Panc1 (cell line): ENCODE measurements around the gene PSMB11. TPM values are rescaled to one million over a fixed set of nuclear protein-coding genes. Genes with fewer than 3 reads are reported as not detected.
"Not testable (repeated sequence)": the region's sequence is repeated elsewhere in the genome, so short reads cannot be mapped to it uniquely, and the experiment has no call there.

Experiments
- ATAC-seq: fragments of 200-7000 bp; cut with Tn5 transposase; 2 replicates; pipeline ENCODE4 v1.9.1; 2020; ENCODE audit warnings: mild to moderate bottlenecking, moderate library complexity
- BruUV-seq: library from RNA; stranded (reverse); fragments of 400-500 nt; replicated peaks from 2 replicates; lab custom pipeline; 2021; lab: Mats Ljungman, UMichigan
- CTCF ChIA-PET: fragments of 300-600 bp; sonication (Branson Sonifier 250); formaldehyde crosslinking; loops from one replicate; lab custom pipeline; 2022; ENCODE audit warnings: antibody characterized with exemption; lab: Charles Lee
- POLR2A ChIA-PET: fragments of 300-600 bp; sonication (Branson Sonifier 250); formaldehyde crosslinking; loops from one replicate; lab custom pipeline; 2022; ENCODE audit warnings: antibody characterized with exemption; lab: Charles Lee
- DNase-seq: peaks from one replicate; pipeline ENCODE4 v3.0.0-alpha.2; 2010; ENCODE audit warnings: low read depth, low spot score
- H3K27ac ChIP-seq: 2 replicates; pipeline ENCODE4 v1.5.1; 2011; ENCODE audit warnings: mild to moderate bottlenecking, low read length, inconsistent platforms
- H3K27me3 ChIP-seq: fragments of 200-500 bp; sonication (Bioruptor generic); 2 replicates; pipeline ENCODE4 v1.6.0; 2014; ENCODE audit warnings: low read length, inconsistent platforms; ENCODE audit not compliant: control insufficient read depth, insufficient read depth
- H3K36me3 ChIP-seq: fragments of 200-500 bp; sonication (Bioruptor generic); 2 replicates; pipeline ENCODE4 v1.5.1; 2014; ENCODE audit warnings: inconsistent platforms, mild to moderate bottlenecking, low read length, moderate library complexity; ENCODE audit not compliant: control insufficient read depth, insufficient read depth
- H3K4me1 ChIP-seq: 2 replicates; pipeline ENCODE4 v1.5.1; 2011; ENCODE audit warnings: inconsistent platforms, mild to moderate bottlenecking, low read length, moderate library complexity; ENCODE audit not compliant: control insufficient read depth, insufficient read depth
- H3K4me3 ChIP-seq, 2 experiments: 2 replicates each; pipeline ENCODE4 v1.5.1; 2011 to 2012; ENCODE audit warnings: low read depth in 2 of 2, low read length in 2 of 2, mild to moderate bottlenecking in 2 of 2, inconsistent platforms in 1 of 2, moderate library complexity in 1 of 2
- H3K9me3 ChIP-seq: fragments of 200-500 bp; sonication (Bioruptor generic); 2 replicates; pipeline ENCODE4 v1.5.1; 2014; ENCODE audit warnings: low read depth, mild to moderate bottlenecking, inconsistent platforms, low read length, moderate library complexity; ENCODE audit not compliant: control insufficient read depth, insufficient read depth
- CTCF ChIP-seq: fragments of 450-650 bp; IDR thresholded peaks from 2 replicates; pipeline ENCODE4 v1.5.1; 2017; ENCODE audit warnings: mild to moderate bottlenecking
- POLR2AphosphoS5 ChIP-seq: IDR thresholded peaks from 2 replicates; pipeline ENCODE4 v1.6.1; 2012; ENCODE audit warnings: mild to moderate bottlenecking, low read depth, low read length, moderate library complexity
- REST ChIP-seq, 2 experiments: IDR thresholded peaks; 2 replicates each; pipeline ENCODE4 v1.6.1; 2011 to 2012; ENCODE audit warnings: low read depth in 2 of 2, control low read depth in 1 of 2, low read length in 1 of 2, mild to moderate bottlenecking in 1 of 2, moderate library complexity in 1 of 2; ENCODE audit not compliant: insufficient read depth in 1 of 2
- SIN3A ChIP-seq: IDR thresholded peaks from 2 replicates; pipeline ENCODE4 v1.6.1; 2012; ENCODE audit warnings: low read depth, mild to moderate bottlenecking, low read length, moderate library complexity, borderline replicate concordance; ENCODE audit not compliant: insufficient read depth
- TCF7L2 ChIP-seq: IDR thresholded peaks from 2 replicates; pipeline ENCODE4 v1.6.1; 2011; ENCODE audit warnings: mild to moderate bottlenecking, low read depth, low read length, inconsistent platforms
- in situ Hi-C: cut with HindIII; loops from 2 replicates; pipeline ENCODE4 v1.10.0; 2016; ENCODE audit warnings: low sequenced_read_pairs, low pct_unique_long_range_greater_than_20kb
- intact Hi-C: fragments of 100-400 bp; cut with micrococcal nuclease; formaldehyde crosslinking; loops from one replicate; pipeline ENCODE4 v1.10.0; 2022; ENCODE audit not compliant: unreplicated experiment
- total RNA-seq: library from RNA; stranded (reverse); gene quantifications from one replicate; pipeline ENCODE4 v1.2.1, GENCODE V29; 2021; ENCODE audit not compliant: unreplicated experiment

PSMB11 gene
- total RNA-seq, 1 experiment from 2014 or later = not detected

GRCh38 chr14:23002592-23002991 lies 39.4 kb upstream of the PSMB11 start:
- BruUV-seq = no TSS peak
- ChIA-PET CTCF (no interaction called here), POLR2A (no interaction called here)
- Histone ChIP-seq H3K4me1 (peaks cover 13% of the 10 kb centered on the region), H3K27ac (no peak overlapping the region), H3K27me3 (no peaks in the 10 kb centered on the region), H3K4me3 (no peak overlapping the region), H3K9me3 (no peaks in the 10 kb centered on the region), H3K36me3 (no peaks in the 10 kb centered on the region; the same call in 1 of the 2 replicates)
- in situ Hi-C loops = no loop called here
- DNase-seq = no peak
- intact Hi-C loops = no loop called here
- no peak for TF ChIP-seq TCF7L2
- no peak for TF ChIP-seq POLR2AphosphoS5
- no peak for TF ChIP-seq CTCF
- no peak for TF ChIP-seq SIN3A
- no peak for TF ChIP-seq REST (IDR thresholded peaks at IDR 0.05; ENCODE audit: insufficient read depth in 1 of 2, low read depth in 2 of 2, low read length in 1 of 2)
- ATAC-seq = no peak

GRCh38 chr14:23004274-23004673 lies 37.7 kb upstream of the PSMB11 start:
- in situ Hi-C loops, CTCF ChIA-PET, ATAC-seq, H3K36me3 ChIP-seq, H3K9me3 ChIP-seq, DNase-seq, H3K4me3 ChIP-seq, H3K27ac ChIP-seq, H3K27me3 ChIP-seq, BruUV-seq, intact Hi-C loops: not testable (repeated sequence)
- POLR2A ChIA-PET = interaction anchor here (0.7 kb wide), 1 partner anchor 38 kb away, joined by 7 read pairs; the partner anchor contains the start of gene PSMB11
- peaks cover 19% of the 10 kb centered on the region for H3K4me1 ChIP-seq

GRCh38 chr14:23005451-23006187 lies 36.4 kb upstream of the PSMB11 start:
- no peaks in the 10 kb centered on the region for H3K9me3 ChIP-seq
- DNase-seq = no peak
- in situ Hi-C loops (no loop called here), intact Hi-C loops (no loop called here)
- ChIA-PET CTCF (interaction anchor here (1.0 to 1.1 kb wide), 3 partner anchors 12 to 63 kb away, joined by 3 to 4 read pairs (median 4); no protein-coding TSS in a partner anchor), POLR2A (no interaction called here)
- peak overlapping the region; percentile 97 for H3K27ac ChIP-seq
- H3K27me3 ChIP-seq = no peaks in the 10 kb centered on the region
- no peak for TF ChIP-seq POLR2AphosphoS5
- TF ChIP-seq REST (IDR thresholded peaks at IDR 0.05; ENCODE audit: insufficient read depth in 1 of 2, low read depth in 2 of 2, low read length in 1 of 2) = no peak
- H3K4me1 ChIP-seq = peaks cover 22% of the 10 kb centered on the region
- BruUV-seq = TSS peak; percentile 10
- peak overlapping the region; percentile 66 to 76; a peak in 3 of 4 replicates for H3K4me3 ChIP-seq
- no peak for ATAC-seq
- no peaks in the 10 kb centered on the region; the same call in 1 of the 2 replicates for H3K36me3 ChIP-seq
